ENCODE measurements around the gene THSD7A.

THSD7A gene

DNA sequence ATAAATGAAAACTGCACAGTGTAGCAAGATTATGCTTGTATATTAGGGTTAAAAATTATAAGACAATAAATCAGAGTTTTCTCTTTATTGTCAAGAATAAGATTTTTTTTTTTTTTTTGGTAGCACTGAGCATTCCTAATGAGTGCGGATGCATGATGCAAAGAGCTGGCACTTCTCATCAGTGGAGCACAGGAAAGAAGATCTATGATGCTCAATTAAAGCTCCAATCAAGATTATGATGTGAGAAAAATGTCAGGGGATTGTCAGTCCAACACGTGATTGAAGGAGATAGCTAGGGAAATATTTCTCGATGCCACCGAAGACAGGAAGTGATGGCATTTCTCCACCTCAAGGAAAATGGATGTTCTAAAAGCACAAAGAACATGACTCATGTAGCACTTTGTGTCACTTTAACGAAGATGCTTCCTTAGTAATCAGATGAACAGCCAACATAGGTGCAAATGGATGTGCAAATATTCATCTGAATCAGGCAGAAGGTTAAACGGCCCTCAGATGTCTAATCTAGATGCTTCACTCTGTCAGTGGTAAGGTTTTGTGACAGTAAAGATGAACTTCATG lies 240.9 kb downstream of the THSD7A start:
- Mint-ChIP-seq H3K4me3 (no peak overlapping the region), H3K36me3 (no peaks in the 10 kb centered on the region), H3K4me1 (ENCODE audit: low read depth) (no peaks in the 10 kb centered on the region), H3K27me3 (no peaks in the 10 kb centered on the region), H3K9me3 (ENCODE audit: low read depth) (peaks cover 6% of the 10 kb centered on the region), H3K27ac (no peak overlapping the region)

GRCh38 chr7:11589251-11589650 lies 242.7 kb downstream of the THSD7A start:
- Mint-ChIP-seq H3K4me3 (no peak overlapping the region), H3K9me3 (ENCODE audit: low read depth) (peaks cover 6% of the 10 kb centered on the region), H3K27ac (no peak overlapping the region), H3K36me3 (no peaks in the 10 kb centered on the region), H3K4me1 (ENCODE audit: low read depth) (no peaks in the 10 kb centered on the region), H3K27me3 (no peaks in the 10 kb centered on the region)

DNA sequence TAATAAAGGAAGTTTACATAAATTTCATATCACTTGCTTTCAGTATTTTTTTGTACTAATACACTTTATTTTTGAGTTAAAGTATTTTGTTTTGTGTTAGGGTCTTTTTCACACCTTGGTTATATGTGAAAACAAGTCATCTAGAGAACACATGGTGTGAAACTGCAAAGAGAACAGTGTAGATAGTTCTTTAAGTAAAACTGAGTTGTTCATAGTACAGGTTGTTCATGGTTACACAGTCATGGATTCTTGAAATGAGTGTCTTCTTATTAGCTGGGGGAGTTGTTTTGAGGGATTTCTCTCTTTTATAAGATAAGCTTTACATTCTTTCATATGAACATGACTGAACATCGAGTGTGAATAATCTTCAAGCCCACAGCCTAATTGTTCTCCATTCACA lies 244.2 kb downstream of the THSD7A start:
- H3K36me3 Mint-ChIP-seq: no peaks in the 10 kb centered on the region
- no peak overlapping the region for H3K4me3 Mint-ChIP-seq
- no peak overlapping the region for H3K27ac Mint-ChIP-seq
- no peaks in the 10 kb centered on the region for H3K4me1 Mint-ChIP-seq (ENCODE audit: low read depth)
- H3K27me3 Mint-ChIP-seq: no peaks in the 10 kb centered on the region
- H3K9me3 Mint-ChIP-seq (ENCODE audit: low read depth): peaks cover 6% of the 10 kb centered on the region

DNA sequence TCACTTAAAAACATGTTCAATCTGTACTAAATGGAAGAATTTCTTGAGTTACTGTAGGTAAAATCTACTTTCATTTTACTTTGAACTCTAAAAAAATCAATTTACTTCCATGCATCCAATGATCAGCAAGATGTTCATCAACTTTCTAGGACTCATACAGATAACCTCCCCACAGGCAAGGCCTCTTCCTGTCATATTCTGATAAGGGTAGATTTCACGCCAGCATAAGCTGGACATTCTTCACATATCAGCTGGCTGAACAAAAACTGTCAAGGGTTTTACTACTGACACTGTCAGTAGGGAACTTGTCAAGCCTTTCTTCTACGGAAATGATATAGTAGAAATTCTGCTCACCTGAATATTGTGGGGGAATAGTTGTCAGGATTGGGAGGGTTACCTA lies 244.9 kb downstream of the THSD7A start:
- H3K4me1 Mint-ChIP-seq (ENCODE audit: low read depth): no peaks in the 10 kb centered on the region
- no peak overlapping the region for H3K27ac Mint-ChIP-seq
- H3K27me3 Mint-ChIP-seq: no peaks in the 10 kb centered on the region
- H3K9me3 Mint-ChIP-seq (ENCODE audit: low read depth): peaks cover 6% of the 10 kb centered on the region
- H3K36me3 Mint-ChIP-seq: no peaks in the 10 kb centered on the region
- H3K4me3 Mint-ChIP-seq: no peak overlapping the region

- no peaks in the 10 kb centered on the region for H3K27me3 Mint-ChIP-seq
- no peaks in the 10 kb centered on the region for H3K36me3 Mint-ChIP-seq
- H3K4me1 Mint-ChIP-seq (ENCODE audit: low read depth): no peaks in the 10 kb centered on the region
- H3K27ac Mint-ChIP-seq: no peak overlapping the region
- peaks cover 6% of the 10 kb centered on the region for H3K9me3 Mint-ChIP-seq (ENCODE audit: low read depth)
- no peak overlapping the region for H3K4me3 Mint-ChIP-seq
Observed at GRCh38 chr7:11584406-11585031, 247.5 kb downstream of the THSD7A start.

DNA sequence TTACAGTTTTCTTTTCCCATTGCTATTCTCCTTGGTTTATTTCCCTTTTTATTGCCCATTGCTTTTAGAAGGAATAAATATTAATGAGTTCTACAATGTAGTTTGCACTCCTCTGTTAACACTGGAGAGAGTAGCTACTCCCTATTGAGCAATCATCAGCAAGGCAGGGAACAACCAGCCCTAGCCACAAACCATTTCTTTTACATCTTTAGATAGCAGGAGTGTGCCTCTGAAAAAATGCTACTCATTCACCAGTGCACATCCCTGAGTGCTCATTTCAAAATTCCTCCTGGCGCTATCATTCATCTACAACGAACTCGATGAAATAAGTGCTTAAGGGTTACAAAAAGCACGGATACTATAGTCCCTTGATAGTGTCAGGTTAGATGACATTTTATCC lies 252.9 kb downstream of the THSD7A start:
- Mint-ChIP-seq H3K27ac (no peak overlapping the region), H3K27me3 (no peaks in the 10 kb centered on the region), H3K36me3 (no peaks in the 10 kb centered on the region), H3K4me3 (no peak overlapping the region), H3K4me1 (ENCODE audit: low read depth) (no peaks in the 10 kb centered on the region), H3K9me3 (ENCODE audit: low read depth) (no peaks in the 10 kb centered on the region)

DNA sequence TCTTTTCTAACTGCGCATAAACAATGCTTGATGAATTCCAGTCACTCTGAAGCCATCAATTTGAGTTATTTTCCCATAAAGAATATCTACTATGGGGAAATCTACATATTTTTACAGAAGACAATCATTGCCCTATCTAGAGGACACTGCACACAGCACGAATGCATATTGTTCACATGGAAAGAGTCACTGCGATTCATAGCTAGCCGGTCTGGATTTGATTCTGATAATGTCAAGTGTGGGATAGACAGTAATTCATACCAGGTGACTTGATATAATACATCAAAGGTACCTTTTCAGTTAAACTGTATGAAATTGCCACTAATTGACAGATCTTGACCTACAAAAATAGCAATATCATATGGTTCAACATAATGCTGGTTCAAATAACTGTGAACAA lies 255.7 kb downstream of the THSD7A start:
- H3K4me3 Mint-ChIP-seq: no peak overlapping the region
- no peaks in the 10 kb centered on the region for H3K9me3 Mint-ChIP-seq (ENCODE audit: low read depth)
- H3K4me1 Mint-ChIP-seq (ENCODE audit: low read depth): no peaks in the 10 kb centered on the region

DNA sequence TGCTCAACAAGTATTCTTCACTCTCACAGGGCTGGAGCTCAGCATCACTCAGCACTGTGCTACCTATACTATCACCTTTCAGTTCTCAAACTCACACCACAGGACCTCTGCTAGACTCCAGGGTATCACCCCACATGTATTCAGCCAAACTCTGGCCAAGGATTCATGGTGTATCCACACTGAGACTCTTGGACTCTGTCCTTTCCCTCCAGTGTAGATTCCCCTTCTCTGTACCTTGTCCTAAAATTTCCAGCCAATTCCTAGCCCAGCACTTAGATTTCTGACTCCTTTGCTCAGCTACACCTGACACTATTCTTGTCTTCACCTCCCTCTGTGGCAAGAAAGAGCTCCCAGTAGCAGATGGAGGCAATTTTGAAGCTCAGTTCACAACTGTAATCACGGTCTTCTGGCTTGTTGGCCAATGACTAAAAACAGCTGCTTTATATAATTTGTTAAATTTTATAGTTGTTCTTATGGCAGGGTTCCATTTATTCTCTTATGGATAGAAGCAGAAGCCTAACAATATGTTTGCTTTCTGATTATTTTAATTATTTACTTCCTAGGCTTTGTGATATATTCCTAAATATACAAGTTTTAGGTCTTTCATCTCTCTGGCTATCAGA lies 258.8 kb downstream of the THSD7A start:
- H3K27me3 Mint-ChIP-seq: no peaks in the 10 kb centered on the region
- H3K4me3 Mint-ChIP-seq: no peak overlapping the region
- no peak overlapping the region for H3K27ac Mint-ChIP-seq
- no peaks in the 10 kb centered on the region for H3K9me3 Mint-ChIP-seq (ENCODE audit: low read depth)
- H3K36me3 Mint-ChIP-seq: no peaks in the 10 kb centered on the region
- no peaks in the 10 kb centered on the region for H3K4me1 Mint-ChIP-seq (ENCODE audit: low read depth)

More for the DNA sequence above, 255.7 kb downstream of the THSD7A start:
- H3K36me3 Mint-ChIP-seq: no peaks in the 10 kb centered on the region
- no peak overlapping the region for H3K27ac Mint-ChIP-seq
- H3K27me3 Mint-ChIP-seq: no peaks in the 10 kb centered on the region

DNA sequence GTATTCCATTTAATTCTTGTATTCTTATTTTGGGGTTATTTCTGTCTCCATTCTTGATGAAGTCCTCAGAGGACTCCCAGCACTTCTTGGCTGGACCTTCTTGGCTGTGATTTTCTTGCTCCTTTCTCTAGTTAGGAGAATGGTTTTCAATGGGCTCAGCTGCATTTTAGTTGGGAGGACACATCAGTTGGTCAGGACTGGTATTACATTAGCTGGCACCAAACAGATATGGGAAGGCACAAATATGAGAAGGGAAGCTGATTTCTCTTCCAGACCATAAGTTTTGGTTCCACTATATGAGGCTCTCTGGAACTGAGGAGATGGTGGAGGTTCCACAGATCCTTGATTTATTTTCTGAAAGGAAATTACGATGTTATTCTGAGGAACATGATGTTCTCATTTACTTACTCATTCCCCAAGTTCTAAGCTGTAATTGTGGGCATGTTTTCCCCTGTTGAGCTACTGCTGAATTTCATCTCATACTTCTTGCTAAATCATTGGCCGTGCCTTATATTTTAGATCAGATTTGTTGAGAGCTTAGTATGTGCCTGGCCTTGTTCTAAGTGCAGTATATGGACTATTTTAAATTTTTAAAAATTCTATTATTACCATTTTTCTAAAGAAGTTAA lies 261.0 kb downstream of the THSD7A start:
- no peaks in the 10 kb centered on the region for H3K36me3 Mint-ChIP-seq
- no peak overlapping the region for H3K4me3 Mint-ChIP-seq
- H3K4me1 Mint-ChIP-seq (ENCODE audit: low read depth): no peaks in the 10 kb centered on the region
- no peak overlapping the region for H3K27ac Mint-ChIP-seq
- no peaks in the 10 kb centered on the region for H3K27me3 Mint-ChIP-seq
- H3K9me3 Mint-ChIP-seq (ENCODE audit: low read depth): no peaks in the 10 kb centered on the region

GRCh38 chr7:11570205-11570604 lies 261.8 kb downstream of the THSD7A start:
- no peaks in the 10 kb centered on the region for H3K9me3 Mint-ChIP-seq (ENCODE audit: low read depth)
- no peaks in the 10 kb centered on the region for H3K27me3 Mint-ChIP-seq

DNA sequence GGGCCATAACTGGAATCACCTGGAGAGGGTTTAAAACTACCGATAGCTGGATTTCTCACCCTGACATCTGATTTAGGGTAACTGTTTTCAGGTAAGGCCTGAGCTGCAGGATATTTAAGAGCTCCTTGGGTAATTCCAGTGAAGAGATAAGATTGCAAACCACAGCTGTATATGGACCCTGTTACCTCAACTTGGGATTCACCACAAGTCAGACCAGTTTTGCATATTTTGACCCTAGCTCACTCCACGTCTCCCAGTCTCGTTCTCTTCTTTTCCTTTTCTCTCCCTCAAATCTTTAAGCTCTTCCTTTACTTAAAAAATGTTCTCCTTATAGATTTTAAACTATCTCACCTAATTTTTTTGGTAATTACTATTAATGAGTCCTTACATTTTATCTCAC lies 264.4 kb downstream of the THSD7A start:
- Mint-ChIP-seq H3K4me1 (ENCODE audit: low read depth) (no peaks in the 10 kb centered on the region), H3K27me3 (no peaks in the 10 kb centered on the region), H3K9me3 (ENCODE audit: low read depth) (no peaks in the 10 kb centered on the region), H3K36me3 (no peaks in the 10 kb centered on the region), H3K27ac (no peak overlapping the region), H3K4me3 (no peak overlapping the region)

More at GRCh38 chr7:11570205-11570604, 261.8 kb downstream of the THSD7A start:
- H3K4me1 Mint-ChIP-seq (ENCODE audit: low read depth): no peaks in the 10 kb centered on the region
- H3K4me3 Mint-ChIP-seq: no peak overlapping the region
- no peak overlapping the region for H3K27ac Mint-ChIP-seq
- no peaks in the 10 kb centered on the region for H3K36me3 Mint-ChIP-seq

DNA sequence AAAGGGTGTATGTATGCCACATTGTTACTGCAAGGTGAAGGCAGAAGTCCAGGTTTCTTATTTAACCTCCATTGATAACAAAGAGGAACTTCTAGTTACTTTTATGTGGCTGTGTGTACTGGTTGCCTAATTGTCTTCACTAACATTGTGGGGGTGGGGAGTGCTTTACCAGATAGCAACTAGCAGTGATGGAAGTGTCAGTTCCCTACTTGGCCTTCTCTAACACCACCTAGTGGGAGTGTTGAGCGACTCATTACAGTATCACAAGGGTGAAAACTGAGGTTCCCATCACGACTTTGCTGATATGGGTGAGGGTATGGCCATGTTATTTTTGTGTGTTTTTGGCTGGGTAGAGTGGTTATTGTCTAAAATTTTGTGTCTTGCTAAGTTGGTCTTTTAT lies 274.4 kb downstream of the THSD7A start:
- no peaks in the 10 kb centered on the region for H3K9me3 Mint-ChIP-seq (ENCODE audit: low read depth)

DNA sequence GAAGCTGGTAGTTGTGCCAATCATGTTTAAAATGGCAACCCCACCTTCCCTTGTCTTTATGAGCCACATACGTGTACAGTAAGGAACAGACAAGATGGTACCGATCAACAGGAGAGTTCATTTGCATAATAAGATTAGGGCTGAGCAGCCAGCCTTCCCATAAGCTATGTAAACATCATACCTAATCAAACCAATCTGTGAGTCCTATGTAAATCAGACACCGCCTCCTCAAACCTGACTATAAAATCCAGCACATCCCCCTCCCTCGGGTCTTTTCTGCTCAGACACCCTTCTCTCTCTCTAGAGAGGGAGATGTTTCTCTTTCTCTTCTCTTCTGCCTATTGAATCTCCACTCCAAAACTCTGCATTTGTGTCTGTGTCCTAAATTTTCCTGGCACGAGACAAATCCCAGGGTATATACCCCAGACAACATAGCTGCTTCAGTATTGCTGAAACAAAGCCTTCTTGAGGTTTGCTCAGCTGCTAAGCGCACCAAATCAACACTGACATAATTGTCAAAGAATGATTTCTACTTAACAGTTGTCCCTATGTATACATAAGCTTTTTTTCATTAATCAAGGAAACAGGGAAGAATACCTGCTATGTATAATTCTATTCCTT lies 279.2 kb downstream of the THSD7A start:
- no peaks in the 10 kb centered on the region for H3K27me3 Mint-ChIP-seq
- H3K36me3 Mint-ChIP-seq: no peaks in the 10 kb centered on the region
- no peaks in the 10 kb centered on the region for H3K4me1 Mint-ChIP-seq (ENCODE audit: low read depth)
- H3K27ac Mint-ChIP-seq: no peak overlapping the region
- no peak overlapping the region for H3K4me3 Mint-ChIP-seq
- H3K9me3 Mint-ChIP-seq (ENCODE audit: low read depth): no peaks in the 10 kb centered on the region

More for the DNA sequence above, 274.4 kb downstream of the THSD7A start:
- no peak overlapping the region for H3K4me3 Mint-ChIP-seq
- H3K4me1 Mint-ChIP-seq (ENCODE audit: low read depth): no peaks in the 10 kb centered on the region
- H3K27ac Mint-ChIP-seq: no peak overlapping the region
- no peaks in the 10 kb centered on the region for H3K27me3 Mint-ChIP-seq
- no peaks in the 10 kb centered on the region for H3K36me3 Mint-ChIP-seq

GRCh38 chr7:11551470-11551869 lies 280.5 kb downstream of the THSD7A start:
- H3K4me1 Mint-ChIP-seq (ENCODE audit: low read depth): no peaks in the 10 kb centered on the region
- no peaks in the 10 kb centered on the region for H3K9me3 Mint-ChIP-seq (ENCODE audit: low read depth)
- H3K27ac Mint-ChIP-seq: no peak overlapping the region
- no peaks in the 10 kb centered on the region for H3K27me3 Mint-ChIP-seq
- H3K4me3 Mint-ChIP-seq: no peak overlapping the region
- H3K36me3 Mint-ChIP-seq: no peaks in the 10 kb centered on the region

- Mint-ChIP-seq H3K4me1 (ENCODE audit: low read depth) (no peaks in the 10 kb centered on the region), H3K4me3 (no peak overlapping the region), H3K27ac (no peak overlapping the region), H3K9me3 (ENCODE audit: low read depth) (no peaks in the 10 kb centered on the region), H3K27me3 (no peaks in the 10 kb centered on the region), H3K36me3 (no peaks in the 10 kb centered on the region)
Observed at GRCh38 chr7:11548532-11548931, 283.5 kb downstream of the THSD7A start.
